ENCODE measurements around the gene ZNF407. TPM values are rescaled to one million over a fixed set of nuclear protein-coding genes. Genes with fewer than 3 reads are reported as not detected.

ZNF407 gene, protein sequence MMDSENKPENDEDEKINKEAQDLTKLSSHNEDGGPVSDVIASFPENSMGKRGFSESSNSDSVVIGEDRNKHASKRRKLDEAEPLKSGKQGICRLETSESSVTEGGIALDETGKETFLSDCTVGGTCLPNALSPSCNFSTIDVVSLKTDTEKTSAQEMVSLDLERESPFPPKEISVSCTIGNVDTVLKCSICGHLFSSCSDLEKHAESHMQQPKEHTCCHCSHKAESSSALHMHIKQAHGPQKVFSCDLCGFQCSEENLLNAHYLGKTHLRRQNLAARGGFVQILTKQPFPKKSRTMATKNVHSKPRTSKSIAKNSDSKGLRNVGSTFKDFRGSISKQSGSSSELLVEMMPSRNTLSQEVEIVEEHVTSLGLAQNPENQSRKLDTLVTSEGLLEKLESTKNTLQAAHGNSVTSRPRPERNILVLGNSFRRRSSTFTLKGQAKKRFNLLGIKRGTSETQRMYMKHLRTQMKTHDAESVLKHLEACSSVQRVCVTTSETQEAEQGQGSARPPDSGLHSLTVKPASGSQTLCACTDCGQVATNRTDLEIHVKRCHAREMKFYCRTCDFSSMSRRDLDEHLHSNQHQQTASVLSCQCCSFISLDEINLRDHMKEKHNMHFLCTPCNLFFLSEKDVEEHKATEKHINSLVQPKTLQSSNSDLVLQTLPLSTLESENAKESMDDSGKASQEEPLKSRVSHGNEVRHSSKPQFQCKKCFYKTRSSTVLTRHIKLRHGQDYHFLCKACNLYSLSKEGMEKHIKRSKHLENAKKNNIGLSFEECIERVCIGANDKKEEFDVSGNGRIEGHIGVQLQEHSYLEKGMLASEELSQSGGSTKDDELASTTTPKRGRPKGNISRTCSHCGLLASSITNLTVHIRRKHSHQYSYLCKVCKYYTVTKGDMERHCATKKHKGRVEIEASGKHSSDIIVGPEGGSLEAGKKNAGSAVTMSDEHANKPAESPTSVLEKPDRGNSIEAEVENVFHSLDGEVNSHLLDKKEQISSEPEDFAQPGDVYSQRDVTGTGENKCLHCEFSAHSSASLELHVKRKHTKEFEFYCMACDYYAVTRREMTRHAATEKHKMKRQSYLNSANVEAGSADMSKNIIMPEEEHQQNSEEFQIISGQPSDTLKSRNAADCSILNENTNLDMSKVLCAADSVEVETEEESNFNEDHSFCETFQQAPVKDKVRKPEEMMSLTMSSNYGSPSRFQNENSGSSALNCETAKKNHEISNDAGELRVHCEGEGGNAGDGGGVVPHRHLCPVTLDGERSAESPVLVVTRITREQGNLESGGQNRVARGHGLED (N-terminal part only)
- total RNA-seq = 15.1 TPM

GRCh38 chr18:74597662-74598349 is at the start of gene ZNF407:
Gene ZNF407, plus strand, starts transcription at chr18:74597870. Its CDS starts 33,150 bp downstream, at chr18:74631020.
- no peaks in the 10 kb centered on the region for H3K9me3 ChIP-seq (ENCODE audit: control insufficient read depth in 3 of 3, low read length in 3 of 3)
- peak within 1 kb of the TSS; percentile 98 for H3K27ac ChIP-seq (ENCODE audit: low read depth, low read length)
- H3K9ac ChIP-seq (ENCODE audit: low read depth in 1 of 3, low read length in 3 of 3) = peak within 1 kb of the TSS; percentile 96
- H3K36me3 ChIP-seq (ENCODE audit: control insufficient read depth in 3 of 3, insufficient read depth in 3 of 3, low read length in 3 of 3) = peaks cover 0 to 9% (median 6%) of the 10 kb centered on the region in 3 donors
- H3K4me3 ChIP-seq (ENCODE audit: low read length in 3 of 3) = peak within 1 kb of the TSS; percentile 91 to 95 (median 93)
- no peaks in the 10 kb centered on the region for H3K27me3 ChIP-seq (ENCODE audit: control insufficient read depth in 3 of 3, insufficient read depth in 3 of 3, low read length in 3 of 3)
- H3K4me1 ChIP-seq (ENCODE audit: control insufficient read depth in 3 of 3, insufficient read depth in 3 of 3, low read length in 3 of 3) = peaks cover 18 to 42% (median 32%) of the 10 kb centered on the region in 3 donors

DNA sequence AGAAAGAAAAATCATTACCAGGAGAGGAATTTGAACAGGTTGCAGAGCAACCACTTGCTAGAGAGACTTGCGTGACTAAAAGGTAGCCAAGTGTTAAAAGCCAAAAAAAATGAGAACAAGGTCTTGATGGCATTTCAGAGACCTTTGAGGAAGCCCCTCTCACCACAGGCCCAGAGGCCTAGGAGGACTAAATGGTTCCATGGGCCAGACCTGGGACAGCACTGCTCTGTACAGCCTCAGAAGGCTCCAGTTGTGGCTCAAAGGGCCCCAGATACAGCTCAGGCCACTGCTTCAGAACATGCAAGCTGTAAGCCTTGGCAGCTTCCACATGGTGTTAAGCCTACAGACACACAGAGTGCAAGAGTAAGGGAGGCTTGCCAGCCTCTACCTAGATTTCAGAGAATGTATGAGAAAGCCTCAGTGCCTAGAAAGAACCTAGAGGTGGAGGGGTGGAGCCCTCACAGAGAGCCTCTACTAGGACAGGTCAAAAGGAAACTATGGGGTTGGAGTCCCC is 48.0 kb upstream of the ZNF407 start:
- no peaks in the 10 kb centered on the region for H3K36me3 ChIP-seq (ENCODE audit: control insufficient read depth in 3 of 3, insufficient read depth in 3 of 3, low read length in 3 of 3)
- peaks cover 8 to 13% (median 10%) of the 10 kb centered on the region in 3 donors for H3K4me1 ChIP-seq (ENCODE audit: control insufficient read depth in 3 of 3, insufficient read depth in 3 of 3, low read length in 3 of 3)
- no peak overlapping the region for H3K9ac ChIP-seq (ENCODE audit: low read depth in 1 of 3, low read length in 3 of 3)
- H3K27me3 ChIP-seq (ENCODE audit: control insufficient read depth in 3 of 3, insufficient read depth in 3 of 3, low read length in 3 of 3) = peaks cover 0 to 13% (median 7%) of the 10 kb centered on the region in 3 donors
- no peaks in the 10 kb centered on the region for H3K9me3 ChIP-seq (ENCODE audit: control insufficient read depth in 3 of 3, low read length in 3 of 3)
- no peak overlapping the region for H3K4me3 ChIP-seq (ENCODE audit: low read length in 3 of 3)
- no peak overlapping the region for H3K27ac ChIP-seq (ENCODE audit: low read depth, low read length)

GRCh38 chr18:74550886-74551285 is 46.8 kb upstream of the ZNF407 start:
- H3K9me3 ChIP-seq (ENCODE audit: control insufficient read depth in 3 of 3, low read length in 3 of 3) = no peaks in the 10 kb centered on the region
- peaks cover 8 to 13% (median 10%) of the 10 kb centered on the region in 3 donors for H3K4me1 ChIP-seq (ENCODE audit: control insufficient read depth in 3 of 3, insufficient read depth in 3 of 3, low read length in 3 of 3)
- H3K4me3 ChIP-seq (ENCODE audit: low read length in 3 of 3) = no peak overlapping the region
- H3K36me3 ChIP-seq (ENCODE audit: control insufficient read depth in 3 of 3, insufficient read depth in 3 of 3, low read length in 3 of 3) = no peaks in the 10 kb centered on the region
- H3K9ac ChIP-seq (ENCODE audit: low read depth in 1 of 3, low read length in 3 of 3) = no peak overlapping the region
- H3K27me3 ChIP-seq (ENCODE audit: control insufficient read depth in 3 of 3, insufficient read depth in 3 of 3, low read length in 3 of 3) = peaks cover 0 to 16% (median 7%) of the 10 kb centered on the region in 3 donors
- no peak overlapping the region for H3K27ac ChIP-seq (ENCODE audit: low read depth, low read length)

- Histone ChIP-seq H3K27ac (ENCODE audit: low read depth, low read length) (no peak overlapping the region), H3K4me3 (ENCODE audit: low read length in 3 of 3) (no peak overlapping the region)
Measured at GRCh38 chr18:74551452-74551851, 46.2 kb upstream of the ZNF407 start.

DNA sequence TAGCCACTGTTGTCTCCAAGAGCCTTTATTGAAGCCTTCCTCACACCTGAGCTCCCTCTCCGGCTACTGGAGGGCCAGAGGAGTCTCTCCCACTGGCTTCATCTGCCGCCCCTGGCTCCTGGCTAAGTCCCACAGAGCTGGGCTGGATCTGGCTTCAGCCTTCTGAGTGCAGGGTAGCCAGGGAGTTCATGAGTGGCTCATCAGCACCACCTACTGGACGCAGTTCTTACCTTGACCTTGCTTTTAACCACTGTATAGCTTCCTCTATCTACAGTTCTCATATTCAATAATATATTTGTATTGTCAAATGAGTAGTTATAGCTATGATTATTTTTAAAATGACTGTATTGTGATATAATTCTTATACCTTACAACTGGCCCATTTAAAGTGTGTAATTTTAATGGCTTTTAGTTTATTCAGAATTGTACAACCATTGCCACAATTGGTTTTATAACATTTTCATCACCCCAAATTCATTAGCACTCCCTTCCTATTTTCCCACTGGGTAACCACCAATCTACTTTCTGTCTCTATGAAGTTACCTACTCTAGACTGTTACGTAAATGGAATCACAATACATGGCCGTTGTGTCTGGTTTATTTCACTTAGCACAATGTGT is 45.6 kb upstream of the ZNF407 start:
- Histone ChIP-seq H3K4me1 (ENCODE audit: control insufficient read depth in 3 of 3, insufficient read depth in 3 of 3, low read length in 3 of 3) (peaks cover 0 to 4% (median under 1%) of the 10 kb centered on the region in 3 donors), H3K27me3 (ENCODE audit: control insufficient read depth in 3 of 3, insufficient read depth in 3 of 3, low read length in 3 of 3) (peaks cover 0 to 12% (median 5%) of the 10 kb centered on the region in 3 donors), H3K36me3 (ENCODE audit: control insufficient read depth in 3 of 3, insufficient read depth in 3 of 3, low read length in 3 of 3) (no peaks in the 10 kb centered on the region), H3K27ac (ENCODE audit: low read depth, low read length) (no peak overlapping the region), H3K4me3 (ENCODE audit: low read length in 3 of 3) (no peak overlapping the region), H3K9me3 (ENCODE audit: control insufficient read depth in 3 of 3, low read length in 3 of 3) (no peaks in the 10 kb centered on the region), H3K9ac (ENCODE audit: low read depth in 1 of 3, low read length in 3 of 3) (no peak overlapping the region)

More at GRCh38 chr18:74551452-74551851, 46.2 kb upstream of the ZNF407 start:
- no peaks in the 10 kb centered on the region for H3K9me3 ChIP-seq (ENCODE audit: control insufficient read depth in 3 of 3, low read length in 3 of 3)
- H3K4me1 ChIP-seq (ENCODE audit: control insufficient read depth in 3 of 3, insufficient read depth in 3 of 3, low read length in 3 of 3) = peaks cover 3 to 7% (median 5%) of the 10 kb centered on the region in 3 donors
- no peaks in the 10 kb centered on the region for H3K36me3 ChIP-seq (ENCODE audit: control insufficient read depth in 3 of 3, insufficient read depth in 3 of 3, low read length in 3 of 3)
- peaks cover 2 to 15% (median 4%) of the 10 kb centered on the region in 3 donors for H3K27me3 ChIP-seq (ENCODE audit: control insufficient read depth in 3 of 3, insufficient read depth in 3 of 3, low read length in 3 of 3)
- H3K9ac ChIP-seq (ENCODE audit: low read depth in 1 of 3, low read length in 3 of 3) = no peak overlapping the region

GRCh38 chr18:74556126-74556525 is 41.5 kb upstream of the ZNF407 start:
- H3K27me3 ChIP-seq (ENCODE audit: control insufficient read depth in 3 of 3, insufficient read depth in 3 of 3, low read length in 3 of 3) = peaks cover 0 to 14% (median 5%) of the 10 kb centered on the region in 3 donors
- H3K9me3 ChIP-seq (ENCODE audit: control insufficient read depth in 3 of 3, low read length in 3 of 3) = no peaks in the 10 kb centered on the region
- no peak overlapping the region for H3K9ac ChIP-seq (ENCODE audit: low read depth in 1 of 3, low read length in 3 of 3)
- H3K27ac ChIP-seq (ENCODE audit: low read depth, low read length) = no peak overlapping the region
- no peaks in the 10 kb centered on the region for H3K36me3 ChIP-seq (ENCODE audit: control insufficient read depth in 3 of 3, insufficient read depth in 3 of 3, low read length in 3 of 3)
- H3K4me3 ChIP-seq (ENCODE audit: low read length in 3 of 3) = no peak overlapping the region
- no peaks in the 10 kb centered on the region for H3K4me1 ChIP-seq (ENCODE audit: control insufficient read depth in 3 of 3, insufficient read depth in 3 of 3, low read length in 3 of 3)

- peaks cover 0 to 14% (median 5%) of the 10 kb centered on the region in 3 donors for H3K27me3 ChIP-seq (ENCODE audit: control insufficient read depth in 3 of 3, insufficient read depth in 3 of 3, low read length in 3 of 3)
- no peak overlapping the region for H3K9ac ChIP-seq (ENCODE audit: low read depth in 1 of 3, low read length in 3 of 3)
- no peak overlapping the region for H3K27ac ChIP-seq (ENCODE audit: low read depth, low read length)
- H3K4me1 ChIP-seq (ENCODE audit: control insufficient read depth in 3 of 3, insufficient read depth in 3 of 3, low read length in 3 of 3) = no peaks in the 10 kb centered on the region
- H3K36me3 ChIP-seq (ENCODE audit: control insufficient read depth in 3 of 3, insufficient read depth in 3 of 3, low read length in 3 of 3) = no peaks in the 10 kb centered on the region
- no peaks in the 10 kb centered on the region for H3K9me3 ChIP-seq (ENCODE audit: control insufficient read depth in 3 of 3, low read length in 3 of 3)
- H3K4me3 ChIP-seq (ENCODE audit: low read length in 3 of 3) = no peak overlapping the region
Measured at GRCh38 chr18:74558096-74558495, 39.6 kb upstream of the ZNF407 start.

DNA sequence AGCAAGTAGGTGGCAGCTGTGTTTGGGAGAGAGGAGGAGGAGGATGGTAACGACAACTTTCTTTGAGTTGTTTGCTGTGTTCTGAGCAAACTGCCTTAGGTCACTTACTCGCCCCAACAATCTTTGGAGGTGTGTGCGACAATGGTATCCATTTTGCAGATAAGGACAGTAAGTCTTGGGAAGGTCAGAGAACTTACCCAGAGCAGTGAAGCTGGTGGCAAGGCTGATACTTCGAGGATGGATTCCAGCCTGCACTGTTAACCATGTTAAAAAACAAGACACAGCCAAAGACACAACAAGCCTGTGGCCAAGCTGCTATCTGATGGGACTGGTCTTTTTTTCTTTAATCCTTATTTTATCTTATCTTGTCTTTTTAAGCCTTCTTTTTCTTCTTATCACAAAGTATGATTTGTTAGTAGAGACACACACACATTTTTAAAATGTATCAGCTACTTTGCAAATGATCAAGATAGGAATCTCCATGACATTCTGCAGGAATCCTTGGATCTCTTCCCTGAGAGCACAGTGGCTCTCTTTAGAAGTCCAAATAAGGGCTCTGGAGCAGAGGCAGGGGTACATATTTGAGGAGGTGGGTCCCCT is 35.4 kb upstream of the ZNF407 start:
- Histone ChIP-seq H3K4me1 (ENCODE audit: control insufficient read depth in 3 of 3, insufficient read depth in 3 of 3, low read length in 3 of 3) (no peaks in the 10 kb centered on the region), H3K27ac (ENCODE audit: low read depth, low read length) (no peak overlapping the region), H3K4me3 (ENCODE audit: low read length in 3 of 3) (no peak overlapping the region), H3K9me3 (ENCODE audit: control insufficient read depth in 3 of 3, low read length in 3 of 3) (no peaks in the 10 kb centered on the region), H3K36me3 (ENCODE audit: control insufficient read depth in 3 of 3, insufficient read depth in 3 of 3, low read length in 3 of 3) (no peaks in the 10 kb centered on the region), H3K9ac (ENCODE audit: low read depth in 1 of 3, low read length in 3 of 3) (no peak overlapping the region), H3K27me3 (ENCODE audit: control insufficient read depth in 3 of 3, insufficient read depth in 3 of 3, low read length in 3 of 3) (peaks cover 0 to 2% (median 0%) of the 10 kb centered on the region in 3 donors)

Measured in skeletal muscle tissue (tissue), 4 donors.